Stimulated activated CD8-positive, alpha-beta memory T cell treated with anti-CD3 and anti-CD28 coated beads, Interleukin-15, amount 100 ng/mL, for 48 hours (primary cell): ENCODE measurements around the gene TICAM1.
"Not testable (repeated sequence)": the region's sequence is repeated elsewhere in the genome, so short reads cannot be mapped to it uniquely, and the experiment has no call there.

Experiments
- DNase-seq, 2 donors: peaks; one replicate each; pipeline ENCODE4 v3.0.0-alpha.2; 2020; ENCODE audit warnings: low read depth in 2 of 2

TICAM1 gene

DNA sequence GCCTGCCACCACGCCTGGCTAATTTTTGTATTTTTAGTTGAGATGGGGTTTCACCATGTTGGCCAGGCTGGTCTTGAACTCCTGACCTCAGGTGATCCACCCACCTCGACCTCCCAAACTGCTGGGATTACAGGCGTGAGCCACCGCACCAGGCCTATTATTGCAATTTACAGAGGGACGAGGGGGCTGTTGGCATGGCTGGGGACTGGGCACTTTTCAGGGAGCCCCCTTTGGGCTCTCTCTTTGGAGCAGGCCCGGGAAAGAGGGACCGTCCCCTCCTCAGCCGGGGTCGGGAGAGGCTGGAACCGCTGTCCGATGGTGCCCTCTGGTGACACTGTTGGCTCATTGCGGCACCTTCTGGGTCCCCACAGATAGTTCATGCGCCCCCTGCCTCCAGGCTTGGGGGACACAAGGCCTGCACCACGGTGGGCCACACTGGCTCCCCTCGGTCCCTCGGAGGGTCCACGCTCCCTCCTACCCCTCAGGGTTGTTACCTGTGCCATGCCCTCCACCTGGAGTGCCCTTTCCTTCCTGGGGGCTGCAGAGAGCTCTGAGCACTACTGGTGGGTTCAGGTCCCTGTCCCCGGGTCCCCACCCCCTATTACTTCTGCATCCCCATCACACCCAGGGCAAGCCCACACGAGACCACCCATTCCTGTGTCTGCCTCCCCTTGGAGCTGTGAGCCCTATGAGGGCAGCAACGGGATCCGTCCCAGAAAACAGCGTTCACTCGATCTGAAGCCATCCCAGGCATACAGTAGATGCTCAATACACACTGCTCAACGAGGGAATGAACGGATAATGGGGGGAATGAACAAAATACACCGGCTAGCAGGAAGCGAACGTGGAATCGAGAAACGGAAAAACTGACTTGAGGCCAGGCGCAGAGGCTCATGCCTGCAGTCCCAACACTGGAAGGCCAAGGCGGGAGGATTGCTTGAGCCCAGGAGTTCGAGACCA, 27.5 kb downstream of the TICAM1 start:
- peak; percentile 47 to 48 for DNase-seq

DNA sequence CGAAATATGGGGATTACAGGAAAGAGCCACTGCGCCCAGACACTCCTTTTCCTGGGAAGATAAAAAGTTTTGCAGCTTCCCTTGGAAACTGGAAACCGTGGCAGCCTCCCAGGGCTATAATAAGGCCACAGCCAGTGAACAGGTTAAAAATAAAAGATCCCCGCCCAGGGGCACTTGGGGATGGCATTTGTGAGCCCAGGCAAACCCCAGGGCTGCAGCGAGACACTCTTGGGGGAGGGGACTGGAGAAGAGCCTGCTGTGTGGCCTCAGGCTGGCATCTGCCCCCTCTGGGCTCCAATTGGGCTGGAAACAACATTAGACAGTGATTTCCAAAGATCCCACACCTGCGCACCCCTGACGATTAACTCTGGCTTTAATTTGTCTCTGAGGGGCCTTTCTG, 28.8 kb downstream of the TICAM1 start:
- DNase-seq = no peak

DNA sequence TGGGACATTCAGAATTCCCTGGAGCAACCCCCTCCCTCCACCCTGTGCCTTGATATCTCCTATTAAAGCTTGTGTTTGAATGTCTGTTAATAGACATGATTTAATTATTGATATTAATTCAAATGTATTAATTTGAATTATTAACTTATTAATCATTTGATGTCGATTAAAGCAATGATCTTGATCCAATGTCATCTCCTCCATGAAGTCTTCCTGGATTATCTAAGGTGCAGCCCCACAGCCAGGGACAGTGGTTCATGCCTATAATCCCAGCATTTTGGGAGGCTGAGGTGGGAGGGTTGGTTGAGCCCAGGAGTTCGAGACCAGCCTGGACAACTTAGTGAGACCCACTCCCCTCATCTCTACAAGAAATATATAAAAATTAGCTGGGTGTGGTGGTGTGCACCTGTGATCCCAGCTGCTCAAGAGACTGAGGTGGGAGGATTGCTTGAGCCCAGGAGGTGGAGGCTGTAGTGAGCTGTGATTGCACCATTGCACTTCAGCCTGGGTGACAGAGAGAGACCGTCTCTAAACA, 30.4 kb downstream of the TICAM1 start:
- DNase-seq = no peak

DNA sequence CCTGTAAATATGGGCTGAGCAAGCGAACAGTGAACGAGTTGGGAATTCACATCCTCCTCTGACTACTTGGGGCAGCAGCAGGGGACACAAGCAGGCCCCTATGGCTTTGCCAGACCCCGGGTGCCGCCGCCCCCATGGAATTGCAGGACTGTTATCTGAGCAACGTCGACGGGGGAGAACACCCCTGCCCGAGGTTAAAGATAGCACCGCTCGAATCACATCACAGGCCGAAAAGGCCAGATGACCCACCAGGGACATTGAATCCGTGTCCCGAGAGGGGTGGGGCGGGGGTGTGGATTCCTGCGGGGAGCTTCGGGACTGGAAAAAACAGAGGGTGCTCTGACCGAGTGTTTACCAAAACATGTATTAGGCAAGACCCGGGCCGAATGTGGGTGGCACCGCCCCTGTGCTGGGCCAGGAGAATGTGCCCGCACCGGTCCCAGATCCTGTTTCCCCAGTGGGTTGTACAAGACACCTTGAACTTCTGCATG, 30.9 kb downstream of the TICAM1 start:
- DNase-seq = no peak

DNA sequence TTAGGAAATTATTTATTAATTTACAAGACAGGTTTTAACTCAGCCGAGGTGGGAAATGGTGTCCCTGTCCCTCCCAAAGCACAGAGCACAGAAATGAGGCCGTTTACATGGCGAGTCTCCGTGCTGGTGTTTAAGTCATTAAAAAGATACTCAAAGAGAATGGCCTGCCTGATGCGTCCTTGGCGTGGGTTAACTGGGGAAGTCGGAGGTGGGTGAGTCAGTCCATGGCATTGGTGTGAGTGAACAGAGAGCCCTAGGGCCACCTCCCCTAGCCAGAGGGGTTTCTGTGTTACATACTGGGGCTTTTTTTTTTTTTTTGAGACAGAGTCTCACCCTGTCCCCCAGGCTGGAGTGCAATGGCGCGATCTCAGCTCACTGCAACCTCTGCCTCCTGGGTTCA, 36.1 kb downstream of the TICAM1 start:
- DNase-seq = no peak

DNA sequence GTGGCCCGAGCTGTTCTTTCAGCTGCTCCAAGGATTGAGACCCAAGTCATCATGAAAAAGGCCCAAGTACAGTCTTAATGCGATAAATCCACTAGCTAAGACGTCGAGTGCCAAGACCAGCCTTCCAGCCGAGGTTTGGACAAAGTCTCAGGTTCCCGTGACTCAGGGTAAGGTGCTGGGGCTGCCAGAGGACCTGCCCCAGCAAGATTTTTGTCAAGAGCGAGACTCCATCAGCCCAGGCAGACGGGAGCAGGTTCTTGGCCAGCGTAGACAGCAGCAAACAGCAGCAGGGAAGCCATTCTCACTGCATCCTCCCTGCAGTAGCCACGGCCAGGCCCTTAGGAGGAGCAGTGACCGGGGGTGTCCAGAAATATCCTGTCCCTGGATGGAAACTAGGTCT, 36.5 kb downstream of the TICAM1 start:
- no peak for DNase-seq

DNA sequence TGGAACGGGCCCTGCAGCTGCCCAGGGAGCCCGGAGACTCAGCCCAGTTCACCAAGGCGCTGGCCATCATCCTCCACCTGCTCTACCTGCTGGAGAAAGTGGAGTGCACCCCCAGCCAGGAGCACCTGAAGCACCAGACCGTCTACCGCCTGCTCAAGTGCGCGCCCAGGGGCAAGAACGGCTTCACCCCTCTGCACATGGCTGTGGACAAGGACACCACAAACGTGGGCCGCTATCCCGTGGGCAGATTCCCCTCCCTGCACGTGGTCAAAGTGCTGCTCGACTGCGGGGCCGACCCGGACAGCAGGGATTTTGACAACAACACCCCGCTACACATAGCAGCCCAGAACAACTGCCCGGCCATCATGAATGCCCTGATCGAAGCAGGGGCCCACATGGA, 38.2 kb downstream of the TICAM1 start:
- not testable (repeated sequence) for DNase-seq

DNA sequence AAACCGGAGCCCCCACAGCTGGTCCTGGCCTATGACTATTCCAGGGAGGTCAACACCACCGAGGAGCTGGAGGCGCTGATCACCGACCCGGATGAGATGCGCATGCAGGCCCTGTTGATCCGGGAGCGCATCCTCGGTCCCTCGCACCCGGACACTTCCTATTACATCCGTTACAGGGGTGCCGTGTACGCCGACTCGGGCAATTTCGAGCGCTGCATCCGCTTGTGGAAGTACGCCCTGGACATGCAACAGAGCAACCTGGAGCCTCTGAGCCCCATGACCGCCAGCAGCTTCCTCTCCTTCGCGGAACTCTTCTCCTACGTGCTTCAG, 38.7 kb downstream of the TICAM1 start:
- not testable (repeated sequence) for DNase-seq

DNA sequence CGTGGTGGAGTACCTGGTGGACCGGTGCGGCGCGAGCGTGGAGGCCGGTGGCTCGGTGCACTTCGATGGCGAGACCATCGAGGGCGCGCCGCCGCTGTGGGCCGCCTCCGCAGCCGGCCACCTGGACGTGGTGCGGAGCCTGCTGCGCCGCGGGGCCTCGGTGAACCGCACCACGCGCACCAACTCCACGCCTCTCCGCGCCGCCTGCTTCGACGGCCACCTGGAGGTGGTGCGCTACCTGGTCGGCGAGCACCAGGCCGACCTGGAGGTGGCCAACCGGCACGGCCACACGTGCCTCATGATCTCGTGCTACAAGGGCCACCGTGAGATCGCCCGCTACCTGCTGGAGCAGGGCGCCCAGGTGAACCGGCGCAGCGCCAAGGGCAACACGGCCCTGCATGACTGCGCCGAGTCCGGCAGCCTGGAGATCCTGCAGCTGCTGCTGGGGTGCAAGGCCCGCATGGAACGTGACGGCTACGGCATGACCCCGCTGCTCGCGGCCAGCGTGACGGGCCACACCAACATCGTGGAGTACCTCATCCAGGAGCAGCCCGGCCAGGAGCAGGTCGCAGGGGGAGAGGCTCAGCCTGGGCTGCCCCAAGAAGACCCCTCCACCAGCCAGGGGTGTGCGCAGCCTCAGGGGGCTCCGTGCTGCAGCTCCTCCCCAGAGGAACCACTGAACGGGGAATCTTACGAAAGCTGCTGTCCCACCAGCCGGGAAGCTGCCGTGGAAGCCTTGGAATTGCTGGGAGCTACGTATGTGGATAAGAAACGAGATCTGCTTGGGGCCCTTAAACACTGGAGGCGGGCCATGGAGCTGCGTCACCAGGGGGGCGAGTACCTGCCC, 39.3 kb downstream of the TICAM1 start:
- not testable (repeated sequence) for DNase-seq

DNA sequence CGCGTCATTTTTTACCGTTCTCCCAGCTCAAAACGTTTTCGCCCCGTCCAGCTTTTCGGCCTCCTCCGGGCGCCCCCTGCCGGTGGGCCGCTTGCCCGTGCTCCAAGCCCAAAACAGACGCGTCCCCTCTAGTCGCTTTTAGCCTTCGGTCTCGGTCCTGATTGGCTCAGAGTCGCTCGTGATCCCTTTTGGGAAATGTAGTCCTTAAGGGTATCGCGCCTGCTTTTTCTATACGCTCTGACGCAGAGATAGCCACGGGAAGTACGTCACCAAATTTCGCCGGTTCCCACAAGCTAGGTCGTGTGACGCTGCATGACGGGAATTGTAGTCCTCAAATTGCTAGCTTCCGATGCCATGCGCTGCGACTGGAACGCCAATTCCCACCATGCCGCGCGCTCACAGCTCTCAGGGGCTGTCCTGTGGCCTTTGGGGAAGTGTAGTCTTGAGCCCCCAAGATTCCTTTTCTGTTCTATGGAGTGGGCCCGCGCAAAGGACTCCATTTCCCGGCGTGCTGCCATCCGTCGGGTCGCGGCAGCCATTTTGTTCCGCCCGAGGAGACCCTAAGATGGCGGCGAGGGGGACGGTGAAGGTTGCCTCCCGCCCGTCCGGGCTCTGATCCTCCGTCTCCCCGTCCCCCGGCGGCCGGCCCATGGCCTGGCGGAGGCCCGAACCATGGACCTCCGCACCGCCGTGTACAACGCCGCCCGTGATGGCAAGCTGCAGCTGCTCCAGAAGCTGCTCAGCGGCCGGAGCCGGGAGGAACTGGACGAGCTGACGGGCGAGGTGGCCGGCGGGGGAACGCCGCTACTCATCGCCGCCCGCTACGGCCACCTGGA, 40.1 kb downstream of the TICAM1 start, which contains the start of gene FEM1A:
Gene FEM1A, plus strand, starts transcription at position 552 of the 836 bp plus-strand sequence. Its CDS starts 121 bp downstream, at position 673.
- peak; percentile 97 to 98 for DNase-seq

DNA sequence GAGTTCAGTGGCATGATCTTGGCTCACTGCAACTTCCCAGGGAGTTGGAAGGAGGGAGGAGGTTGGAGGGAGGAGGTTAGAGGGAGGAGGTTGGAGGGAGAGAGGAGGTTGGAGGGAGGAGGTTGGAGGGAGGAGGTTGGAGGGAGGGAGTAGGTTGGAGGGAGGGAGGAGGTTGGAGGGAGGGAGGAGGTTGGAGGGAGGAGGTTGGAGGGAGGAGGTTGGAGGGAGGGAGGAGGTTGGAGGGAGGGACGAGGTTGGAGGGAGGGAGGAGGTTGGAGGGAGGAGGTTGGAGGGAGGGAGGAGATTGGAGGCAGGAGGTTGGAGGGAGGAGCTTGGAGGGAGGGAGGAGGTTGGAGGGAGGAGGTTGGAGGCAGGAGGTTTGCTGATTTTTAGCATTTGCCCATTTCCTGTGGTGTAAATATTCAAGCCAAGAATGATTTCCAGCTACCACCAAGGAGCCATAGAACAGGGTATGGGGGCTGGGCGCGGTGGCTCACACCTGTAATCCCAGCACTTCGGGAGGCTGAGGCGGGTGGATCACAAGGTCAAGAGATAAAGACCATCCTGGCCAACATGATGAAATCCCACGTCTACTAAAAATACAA, 45.0 kb downstream of the TICAM1 start:
- not testable (repeated sequence) for DNase-seq

DNA sequence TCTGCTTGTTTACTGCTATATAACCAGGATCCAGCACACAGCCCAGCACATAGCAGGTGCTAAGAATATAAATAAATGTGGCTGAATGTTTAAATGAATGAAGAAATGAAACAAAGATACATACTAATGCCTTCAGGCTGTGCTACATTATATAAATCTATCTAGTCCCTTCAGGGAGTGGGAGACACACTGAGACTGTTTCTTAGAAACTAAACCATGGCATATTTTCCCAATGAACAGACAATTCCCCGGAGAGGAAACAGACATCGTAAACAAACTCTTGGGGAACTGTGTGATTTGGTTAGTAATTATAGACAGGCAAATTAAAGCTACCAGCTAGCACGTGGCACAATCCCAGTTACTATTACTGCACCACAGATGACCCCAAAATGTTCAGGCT, 49.7 kb downstream of the TICAM1 start:
- DNase-seq = no peak

DNA sequence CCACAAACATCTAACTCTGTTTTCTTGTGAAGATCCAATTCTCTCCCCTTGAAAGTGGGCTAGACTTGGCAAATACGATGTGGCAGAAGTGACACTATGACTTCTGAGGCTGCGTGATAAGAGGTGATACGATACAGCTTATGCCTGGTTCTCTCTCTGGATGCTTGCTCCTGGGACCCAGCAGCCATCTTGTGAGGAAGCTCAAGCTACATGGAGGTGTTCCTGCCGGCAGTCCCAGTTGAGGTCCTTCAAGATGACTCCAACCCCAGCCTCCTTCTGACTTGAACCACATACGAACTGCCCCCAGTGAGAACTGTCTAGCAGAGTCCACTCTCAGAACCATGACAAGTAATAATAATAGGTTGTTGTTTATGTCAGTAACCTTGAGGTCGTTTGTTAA, 50.7 kb downstream of the TICAM1 start:
- DNase-seq = no peak

DNA sequence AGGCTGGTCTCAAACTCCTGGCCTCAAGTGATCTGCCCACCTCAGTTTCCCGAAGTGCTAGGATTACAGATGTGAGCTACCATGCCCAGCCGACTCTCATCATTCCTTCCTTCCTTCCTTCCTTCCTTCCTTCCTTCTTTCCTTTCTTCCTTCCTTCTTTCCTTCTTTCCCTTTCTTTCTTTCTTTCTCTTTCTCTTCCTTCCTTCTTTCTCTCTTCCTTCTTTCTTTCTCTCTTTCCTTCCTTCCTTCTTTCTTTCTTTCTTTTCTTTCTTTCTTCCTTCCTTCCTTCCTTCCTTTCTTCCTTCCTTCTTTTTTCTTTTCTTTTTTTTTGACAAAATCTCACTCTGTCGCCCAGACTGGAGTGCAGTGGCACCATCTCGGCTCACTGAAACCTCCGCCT, 53.4 kb downstream of the TICAM1 start:
- DNase-seq = not testable (repeated sequence)

DNA sequence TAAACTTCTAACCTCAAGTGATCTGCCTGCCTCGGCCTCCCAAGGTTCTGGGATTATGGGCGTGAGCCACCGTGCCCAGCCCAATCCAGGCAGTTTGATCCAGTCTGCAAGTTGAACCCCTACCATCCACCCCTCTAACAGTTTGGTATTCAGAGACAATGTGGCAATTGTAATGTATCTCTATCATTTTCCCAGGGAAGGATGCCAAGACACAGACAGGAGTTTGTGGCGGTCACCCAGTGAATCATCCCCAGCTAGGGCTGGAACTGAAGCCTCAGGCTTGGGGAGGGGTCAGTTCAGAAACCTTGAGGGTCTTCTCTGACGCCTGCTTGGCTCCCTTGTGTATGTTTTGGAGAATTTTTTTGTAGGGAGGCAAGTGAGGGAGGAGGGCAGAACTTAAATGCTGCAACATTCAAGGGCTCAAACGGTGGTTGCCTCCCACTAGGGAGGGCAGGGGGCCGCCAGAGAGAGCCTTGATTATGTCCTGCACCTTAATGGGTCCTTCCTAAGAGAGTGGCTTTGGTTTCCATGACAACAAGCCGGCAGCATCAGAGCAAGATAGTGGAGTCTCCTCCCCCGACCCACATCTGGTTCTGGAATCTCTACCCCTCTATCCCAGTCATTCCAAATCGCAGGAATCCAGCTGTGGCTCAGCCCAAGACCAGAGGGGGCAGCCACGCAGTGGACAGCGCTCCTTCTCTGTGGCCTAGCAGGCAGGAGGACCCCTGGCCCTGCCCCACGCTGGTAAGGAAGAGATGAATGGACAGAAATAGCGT, 54.9 kb downstream of the TICAM1 start:
- DNase-seq = no peak

DNA sequence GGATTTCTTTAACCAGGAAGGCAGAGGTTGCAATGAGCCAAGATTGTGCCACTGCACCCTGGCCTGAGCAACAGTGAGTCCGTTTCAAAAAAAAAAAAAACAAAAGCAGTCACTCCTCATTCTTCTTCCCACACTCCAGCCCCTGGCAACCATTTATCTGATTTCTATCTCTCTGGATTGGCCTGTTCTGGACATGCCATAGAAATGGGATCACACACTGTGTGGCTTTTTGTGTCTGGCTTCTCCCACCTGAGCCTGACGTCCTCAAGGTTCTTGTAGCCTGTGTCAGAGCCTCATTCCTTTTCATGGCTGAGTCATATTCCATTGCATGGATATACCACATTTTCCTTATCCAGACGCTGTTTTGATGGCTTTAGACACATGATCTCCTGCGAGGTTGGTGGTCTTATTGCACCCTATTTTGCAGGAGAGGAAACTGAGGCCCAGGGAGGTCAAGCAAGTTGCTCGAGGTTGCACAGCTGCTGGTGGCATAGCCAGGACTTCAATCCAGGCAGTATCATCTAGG, 55.8 kb downstream of the TICAM1 start:
- no peak for DNase-seq

DNA sequence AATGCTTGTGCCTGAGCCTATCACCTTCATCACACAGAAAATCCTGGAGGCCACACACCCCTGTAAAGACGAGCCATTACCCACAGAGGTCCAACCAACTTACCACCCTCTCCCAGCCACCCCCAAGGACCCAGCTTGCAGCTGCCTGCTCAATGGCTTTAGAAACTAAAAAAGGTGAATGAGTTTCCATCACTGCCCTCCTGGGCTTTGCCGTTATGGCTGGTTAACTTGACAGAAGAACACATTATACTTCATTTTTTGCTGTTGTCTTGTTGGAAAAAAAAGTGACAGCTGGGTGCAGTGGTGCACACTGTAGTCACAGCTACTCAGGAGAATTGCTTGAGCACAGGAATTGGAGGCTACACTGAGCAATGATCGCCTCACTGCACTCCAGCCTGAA, 57.4 kb downstream of the TICAM1 start:
- DNase-seq = no peak

DNA sequence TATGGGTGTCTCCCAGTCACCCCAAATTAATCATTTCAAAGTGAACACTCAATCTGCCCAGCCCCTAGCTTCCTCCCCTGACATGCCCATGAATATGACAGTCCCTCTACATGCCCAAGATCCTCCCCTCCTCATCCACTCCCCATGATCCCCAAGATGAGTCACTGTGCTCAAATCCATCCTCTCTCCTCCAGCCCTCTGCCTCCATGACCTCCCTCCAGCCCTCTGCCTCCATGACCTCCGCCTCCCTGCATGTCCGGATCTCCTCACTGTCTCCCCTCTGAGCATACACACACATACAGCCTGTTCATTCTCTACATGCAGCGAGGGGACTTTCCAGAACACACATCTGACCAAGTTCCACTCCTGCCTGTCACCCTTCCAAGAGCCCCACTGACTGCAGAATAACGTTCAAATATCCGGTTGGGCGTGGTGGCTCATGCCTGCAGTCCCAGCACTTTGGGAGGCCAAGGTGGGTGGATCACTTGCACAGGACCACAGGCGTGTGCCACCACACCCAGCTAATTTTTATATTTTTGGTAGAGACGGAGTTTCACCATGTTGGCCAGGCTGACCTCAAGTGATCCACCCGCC, 58.4 kb downstream of the TICAM1 start:
- no peak for DNase-seq

DNA sequence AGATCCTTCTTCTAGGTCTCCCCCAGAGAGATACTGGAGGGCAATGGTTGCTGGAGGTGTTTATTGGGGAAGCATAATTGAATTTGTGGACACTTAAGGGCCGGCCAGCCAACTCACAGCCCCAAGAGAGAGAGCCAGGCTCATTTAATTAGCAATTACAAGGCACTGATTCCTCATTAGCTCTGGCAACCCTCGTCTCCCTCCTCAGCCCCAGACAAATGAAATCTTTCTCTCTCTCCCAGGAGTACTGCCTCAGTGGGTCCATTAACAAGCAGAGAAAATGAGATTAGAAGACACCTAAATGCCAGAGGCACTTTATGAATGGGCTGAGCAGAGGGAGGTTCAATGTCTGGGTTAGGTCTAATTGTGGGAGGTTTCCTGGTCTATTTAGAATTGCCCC, 58.9 kb downstream of the TICAM1 start:
- no peak for DNase-seq
